Osteoblast (primary cell): Measurements from ENCODE around the gene GORASP2. TPM values are rescaled to one million over a fixed set of nuclear protein-coding genes. Genes with fewer than 3 reads are reported as not detected.

Source experiments
- DNase-seq: peaks from one replicate; pipeline ENCODE4 v3.0.0; 2011; ENCODE audit warnings: low spot score, mixed read lengths; ENCODE audit not compliant: insufficient read length; ENCODE audit errors: missing footprints
- H2AFZ ChIP-seq: 2 replicates; pipeline ENCODE4 v1.6.0; 2011; ENCODE audit warnings: mild to moderate bottlenecking, low read length
- H3K27ac ChIP-seq: 2 replicates; pipeline ENCODE4 v1.5.1; 2011; ENCODE audit warnings: mild to moderate bottlenecking, low read depth, low read length, moderate library complexity
- H3K27me3 ChIP-seq: 2 replicates; pipeline ENCODE4 v1.6.0; 2012; ENCODE audit warnings: mild to moderate bottlenecking, control low read depth, inconsistent platforms, low read length, moderate library complexity; ENCODE audit not compliant: insufficient read depth
- H3K36me3 ChIP-seq: 2 replicates; pipeline ENCODE4 v1.5.1; 2011; ENCODE audit warnings: mild to moderate bottlenecking, low read length, control low read depth, moderate library complexity; ENCODE audit not compliant: insufficient read depth
- H3K4me1 ChIP-seq: 2 replicates; pipeline ENCODE4 v1.5.1; 2011; ENCODE audit warnings: mild to moderate bottlenecking, low read length, control low read depth, moderate library complexity; ENCODE audit not compliant: insufficient read depth
- H3K4me2 ChIP-seq: 2 replicates; pipeline ENCODE4 v1.6.0; 2011; ENCODE audit warnings: mild to moderate bottlenecking, low read length; ENCODE audit not compliant: insufficient read depth
- H3K4me3 ChIP-seq: fragments of 200-600 bp; sonication (generic); 3 replicates; pipeline ENCODE4 v1.5.1; 2012; ENCODE audit warnings: mild to moderate bottlenecking, low read length, inconsistent platforms; ENCODE audit not compliant: insufficient read depth
- H3K79me2 ChIP-seq: 2 replicates; pipeline ENCODE4 v1.6.0; 2012; ENCODE audit warnings: mild to moderate bottlenecking, low read length, control low read depth, inconsistent platforms; ENCODE audit not compliant: insufficient read depth
- H3K9me3 ChIP-seq: 2 replicates; pipeline ENCODE4 v1.5.1; 2011; ENCODE audit warnings: low read depth, low read length, control low read depth
- H4K20me1 ChIP-seq: 2 replicates; pipeline ENCODE4 v1.6.0; 2012; ENCODE audit warnings: mild to moderate bottlenecking, low read length, control low read depth; ENCODE audit not compliant: insufficient read depth
- CTCF ChIP-seq: IDR thresholded peaks from 2 replicates; pipeline ENCODE4 v1.5.1; 2011; ENCODE audit warnings: mild to moderate bottlenecking, low read depth, low read length, moderate library complexity; ENCODE audit errors: extremely low read depth
- total RNA-seq: library from RNA; depleted of rRNA; stranded (reverse); fragments of >200 nt; gene quantifications from 2 replicates; pipeline ENCODE4 v1.2.3, GENCODE V29; 2012

The GORASP2 gene
- total RNA-seq, 1 donor: 51.8 TPM

- H3K4me2 ChIP-seq: no peak overlapping the region
- H3K79me2 ChIP-seq: no peaks in the 10 kb centered on the region
- H3K27me3 ChIP-seq: no peaks in the 10 kb centered on the region
- no peaks in the 10 kb centered on the region for H3K9me3 ChIP-seq
- H3K27ac ChIP-seq: no peak overlapping the region
- DNase-seq: no peak
- no peaks in the 10 kb centered on the region for H4K20me1 ChIP-seq
- no peak overlapping the region for H2AFZ ChIP-seq
- TF ChIP-seq CTCF: no peak
- H3K4me3 ChIP-seq: no peak overlapping the region
- no peaks in the 10 kb centered on the region for H3K4me1 ChIP-seq
- H3K36me3 ChIP-seq: peaks cover 29% of the 10 kb centered on the region
Measured at GRCh38 chr2:171008550-171009205, 79.6 kb downstream of the GORASP2 start.

- no peaks in the 10 kb centered on the region for H3K79me2 ChIP-seq
- no peak overlapping the region for H3K4me3 ChIP-seq
- no peak for TF ChIP-seq CTCF
- no peaks in the 10 kb centered on the region for H3K27me3 ChIP-seq
- peaks cover 30% of the 10 kb centered on the region for H3K36me3 ChIP-seq
- H4K20me1 ChIP-seq: no peaks in the 10 kb centered on the region
- H3K9me3 ChIP-seq: no peaks in the 10 kb centered on the region
- H3K4me2 ChIP-seq: no peak overlapping the region
- no peak overlapping the region for H3K27ac ChIP-seq
- no peaks in the 10 kb centered on the region for H3K4me1 ChIP-seq
- DNase-seq: no peak
- H2AFZ ChIP-seq: no peak overlapping the region
Measured at GRCh38 chr2:171009386-171009785, 80.3 kb downstream of the GORASP2 start.

GRCh38 chr2:171013851-171014250 is 84.8 kb downstream of the GORASP2 start:
- Histone ChIP-seq H3K27me3 (no peaks in the 10 kb centered on the region), H2AFZ (no peak overlapping the region), H3K36me3 (peaks cover 23% of the 10 kb centered on the region), H3K79me2 (peaks cover 7% of the 10 kb centered on the region), H3K4me2 (no peak overlapping the region), H3K4me1 (no peaks in the 10 kb centered on the region), H3K9me3 (no peaks in the 10 kb centered on the region), H3K4me3 (no peak overlapping the region), H4K20me1 (no peaks in the 10 kb centered on the region), H3K27ac (no peak overlapping the region)
- no peak for TF ChIP-seq CTCF
- no peak for DNase-seq

GRCh38 chr2:171016125-171016524 is 87.1 kb downstream of the GORASP2 start:
- peaks cover 6% of the 10 kb centered on the region for H3K4me1 ChIP-seq
- H3K79me2 ChIP-seq: peaks cover 7% of the 10 kb centered on the region
- H3K4me3 ChIP-seq: no peak overlapping the region
- H3K36me3 ChIP-seq: peaks cover 16% of the 10 kb centered on the region
- no peak overlapping the region for H3K27ac ChIP-seq
- no peaks in the 10 kb centered on the region for H4K20me1 ChIP-seq
- H3K9me3 ChIP-seq: no peaks in the 10 kb centered on the region
- no peaks in the 10 kb centered on the region for H3K27me3 ChIP-seq
- H2AFZ ChIP-seq: no peak overlapping the region
- H3K4me2 ChIP-seq: no peak overlapping the region
- no peak for TF ChIP-seq CTCF
- no peak for DNase-seq

Other genes with a start within 250 kb of the GORASP2 start
- not detected in 2 replicates for gene SP5, start 213.9 kb upstream of the GORASP2 start, total RNA-seq
- gene ERICH2, start 158.9 kb upstream of the GORASP2 start, total RNA-seq: 0.59 TPM in 1 of 2 replicates, not detected in the other
- 0.36 and 0.59 TPM in 2 replicates for gene GAD1, start 112.4 kb upstream of the GORASP2 start, total RNA-seq
- gene TLK1, start 231.6 kb downstream of the GORASP2 start, total RNA-seq: 22.1 and 30.1 TPM in 2 replicates